MM.1S (cell line): ENCODE measurements around the gene MCM6.

Experiments
- CTCF ChIP-seq: fragments of 300-600 bp; sonication (generic); IDR thresholded peaks from 2 replicates; pipeline ENCODE4 v1.5.1; 2016; ENCODE audit warnings: antibody characterized with exemption, low read length, mixed read lengths
- EZH2phosphoT487 ChIP-seq: fragments of 300-600 bp; sonication (generic); IDR thresholded peaks from 2 replicates; pipeline ENCODE4 v1.6.1; 2018; ENCODE audit warnings: antibody characterized with exemption, low read length

- no peak for TF ChIP-seq CTCF
- TF ChIP-seq EZH2phosphoT487, result no peak
Measured at GRCh38 chr2:135829378-135830135, 46.7 kb downstream of the MCM6 start.
